PC-9 (cell line): ENCODE measurements around the gene TP53AIP1. TPM values are rescaled to one million over a fixed set of nuclear protein-coding genes. Genes with fewer than 3 reads are reported as not detected.

Experiments used
- BruUV-seq: library from RNA; stranded (reverse); fragments of 400-500 nt; replicated peaks from 2 replicates; lab custom pipeline; 2021; lab: Mats Ljungman, UMichigan
- CTCF ChIA-PET: fragments of 300-600 bp; sonication (Branson Sonifier 250); formaldehyde crosslinking; loops from one replicate; lab custom pipeline; 2022; ENCODE audit warnings: antibody characterized with exemption; lab: Charles Lee
- POLR2A ChIA-PET: fragments of 300-600 bp; sonication (Branson Sonifier 250); formaldehyde crosslinking; loops from one replicate; lab custom pipeline; 2022; ENCODE audit warnings: antibody characterized with exemption; ENCODE audit not compliant: unreplicated experiment; lab: Charles Lee
- DNase-seq, 2 experiments: peaks; one replicate each; pipeline versions ENCODE4 v3.0.0 to v3.0.0-alpha.2; 2015 to 2022; ENCODE audit warnings: mixed read lengths in 1 of 2
- H2AFZ ChIP-seq: fragments of 200-600 bp; sonication (generic); 2 replicates; pipeline ENCODE4 v1.8.1; 2017; ENCODE audit warnings: antibody characterized with exemption
- H3F3A ChIP-seq: fragments of 200-600 bp; sonication (generic); 2 replicates; pipeline ENCODE4 v1.8.1; 2017; ENCODE audit warnings: antibody characterized with exemption, mild to moderate bottlenecking, low read depth; ENCODE audit not compliant: insufficient read depth
- H3K27ac ChIP-seq: fragments of 200-600 bp; sonication (generic); 2 replicates; pipeline ENCODE4 v1.6.1; 2016; ENCODE audit warnings: mixed run types
- H3K27me3 ChIP-seq: fragments of 200-600 bp; sonication (generic); 2 replicates; pipeline ENCODE4 v1.6.1; 2016; ENCODE audit warnings: low read depth, mixed run types; ENCODE audit not compliant: insufficient read depth
- H3K36me3 ChIP-seq: fragments of 200-600 bp; sonication (generic); 2 replicates; pipeline ENCODE4 v1.6.1; 2016; ENCODE audit warnings: low read depth, mixed run types
- H3K4me1 ChIP-seq: fragments of 200-600 bp; sonication (generic); replicated peaks from 2 replicates; pipeline ENCODE4 v1.6.1; 2016; ENCODE audit warnings: mixed run types; ENCODE audit not compliant: insufficient read depth
- H3K4me2 ChIP-seq: fragments of 200-600 bp; sonication (generic); 2 replicates; pipeline ENCODE4 v1.6.1; 2017; ENCODE audit warnings: mixed run types
- H3K4me3 ChIP-seq: fragments of 200-600 bp; sonication (generic); 2 replicates; pipeline ENCODE4 v1.6.1; 2016; ENCODE audit warnings: mixed run types
- H3K79me2 ChIP-seq: fragments of 200-600 bp; sonication (generic); 2 replicates; pipeline ENCODE4 v1.6.1; 2017; ENCODE audit warnings: low read depth, mixed run types
- H3K9me2 ChIP-seq: fragments of 200-600 bp; sonication (generic); 2 replicates; pipeline ENCODE4 v1.8.1; 2017; ENCODE audit warnings: mild to moderate bottlenecking; ENCODE audit not compliant: insufficient read depth
- H3K9me3 ChIP-seq: fragments of 200-600 bp; sonication (generic); 2 replicates; pipeline ENCODE4 v1.8.1; 2016; ENCODE audit warnings: low read depth; ENCODE audit not compliant: insufficient read depth
- H4K20me1 ChIP-seq: fragments of 200-600 bp; sonication (generic); 2 replicates; pipeline ENCODE4 v1.8.1; 2017; ENCODE audit not compliant: insufficient read depth
- EZH2 ChIP-seq: fragments of 200-600 bp; sonication (generic); IDR thresholded peaks from 2 replicates; pipeline ENCODE4 v1.8.0; 2017; ENCODE audit warnings: antibody characterized with exemption, low read depth
- intact Hi-C: fragments of 100-400 bp; cut with micrococcal nuclease; formaldehyde crosslinking; loops from one replicate; pipeline ENCODE4 v1.10.0; 2022; ENCODE audit not compliant: unreplicated experiment
- total RNA-seq: library from RNA; stranded (reverse); gene quantifications from 2 replicates; pipeline ENCODE4 v1.2.3, GENCODE V29; 2021
- TF ChIP-seq, protein P1 (sequence below): fragments of 200-600 bp; sonication (generic); conservative IDR thresholded peaks from 2 replicates; pipeline ENCODE4 v1.6.1; 2017; ENCODE audit warnings: mixed run types, antibody characterized with exemption, mild to moderate bottlenecking, moderate library complexity

TP53AIP1 gene
- total RNA-seq, 1 experiment from 2014 or later: not detected

DNA sequence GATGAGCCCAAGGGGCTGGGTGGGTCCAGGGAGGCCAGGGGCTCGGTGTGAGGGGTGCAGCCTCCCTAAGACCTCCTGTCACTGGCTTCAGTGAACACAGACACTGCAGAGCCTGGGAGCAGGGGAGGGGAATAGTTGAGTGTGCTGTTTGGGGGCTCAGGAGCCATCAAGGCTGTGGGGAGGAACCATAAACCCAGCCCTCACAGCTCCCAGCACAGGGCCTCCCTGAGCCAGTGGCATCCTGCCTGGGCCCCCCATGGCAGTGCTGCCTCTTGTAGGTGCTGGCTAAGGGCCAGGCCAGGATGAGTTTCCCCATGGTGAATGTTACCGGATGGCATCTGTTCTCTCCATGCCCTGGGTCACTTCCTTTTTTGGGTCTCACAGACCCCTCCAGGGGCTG lies 26.0 kb downstream of the TP53AIP1 start:
- intact Hi-C loops: no loop called here
- H4K20me1 ChIP-seq: no peaks in the 10 kb centered on the region
- no peak overlapping the region for H3K4me2 ChIP-seq
- H3K36me3 ChIP-seq: no peaks in the 10 kb centered on the region
- H3K4me3 ChIP-seq: no peak overlapping the region
- no peaks in the 10 kb centered on the region for H3K79me2 ChIP-seq
- ChIA-PET CTCF (interaction anchor here (0.5 kb wide), 1 partner anchor 11 kb away, joined by 3 read pairs; no protein-coding TSS in a partner anchor), POLR2A (no interaction called here)
- no peak for DNase-seq
- no peaks in the 10 kb centered on the region for H3K9me2 ChIP-seq
- no peak overlapping the region for H3K27ac ChIP-seq
- TF ChIP-seq EZH2: no peak
- TF ChIP-seq, protein P1, sequence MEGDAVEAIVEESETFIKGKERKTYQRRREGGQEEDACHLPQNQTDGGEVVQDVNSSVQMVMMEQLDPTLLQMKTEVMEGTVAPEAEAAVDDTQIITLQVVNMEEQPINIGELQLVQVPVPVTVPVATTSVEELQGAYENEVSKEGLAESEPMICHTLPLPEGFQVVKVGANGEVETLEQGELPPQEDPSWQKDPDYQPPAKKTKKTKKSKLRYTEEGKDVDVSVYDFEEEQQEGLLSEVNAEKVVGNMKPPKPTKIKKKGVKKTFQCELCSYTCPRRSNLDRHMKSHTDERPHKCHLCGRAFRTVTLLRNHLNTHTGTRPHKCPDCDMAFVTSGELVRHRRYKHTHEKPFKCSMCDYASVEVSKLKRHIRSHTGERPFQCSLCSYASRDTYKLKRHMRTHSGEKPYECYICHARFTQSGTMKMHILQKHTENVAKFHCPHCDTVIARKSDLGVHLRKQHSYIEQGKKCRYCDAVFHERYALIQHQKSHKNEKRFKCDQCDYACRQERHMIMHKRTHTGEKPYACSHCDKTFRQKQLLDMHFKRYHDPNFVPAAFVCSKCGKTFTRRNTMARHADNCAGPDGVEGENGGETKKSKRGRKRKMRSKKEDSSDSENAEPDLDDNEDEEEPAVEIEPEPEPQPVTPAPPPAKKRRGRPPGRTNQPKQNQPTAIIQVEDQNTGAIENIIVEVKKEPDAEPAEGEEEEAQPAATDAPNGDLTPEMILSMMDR: no peak
- H3F3A ChIP-seq: no peaks in the 10 kb centered on the region
- H3K27me3 ChIP-seq: peaks cover 39% of the 10 kb centered on the region
- H3K9me3 ChIP-seq: no peaks in the 10 kb centered on the region
- no TSS peak for BruUV-seq
- H3K4me1 ChIP-seq: no peaks in the 10 kb centered on the region
- no peak overlapping the region for H2AFZ ChIP-seq

DNA sequence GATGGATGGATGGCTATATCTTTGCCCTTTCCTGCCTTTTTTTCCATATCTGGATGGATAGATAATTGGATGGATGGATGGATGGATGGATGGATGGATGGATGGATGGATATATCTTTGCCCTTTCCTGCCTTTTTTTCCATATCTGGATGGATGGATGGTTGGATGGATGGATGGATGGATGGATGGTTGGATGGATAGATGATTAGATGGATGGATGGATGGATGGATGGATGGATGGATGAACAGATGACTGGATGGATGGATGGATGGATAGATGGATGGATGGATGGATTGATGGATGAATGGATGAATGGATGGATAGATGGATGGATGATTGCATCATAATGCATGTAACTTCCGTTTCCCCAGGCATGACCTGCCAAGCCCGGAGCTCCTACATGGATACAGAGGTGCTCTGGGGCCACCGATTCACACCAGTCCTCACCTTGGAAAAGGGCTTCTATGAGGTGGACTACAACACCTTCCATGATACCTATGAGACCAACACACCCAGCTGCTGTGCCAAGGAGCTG lies 26.6 kb downstream of the TP53AIP1 start:
- H3K4me2 ChIP-seq: no peak overlapping the region
- POLR2A ChIA-PET: no interaction called here
- H4K20me1 ChIP-seq: no peaks in the 10 kb centered on the region
- no peak overlapping the region for H3K4me3 ChIP-seq
- H2AFZ ChIP-seq: no peak overlapping the region
- H3K27ac ChIP-seq: no peak overlapping the region
- TF ChIP-seq EZH2: no peak
- TF ChIP-seq, protein P1: no peak
- H3F3A ChIP-seq: no peaks in the 10 kb centered on the region
- no peaks in the 10 kb centered on the region for H3K9me2 ChIP-seq
- CTCF ChIA-PET: no interaction called here
- H3K27me3 ChIP-seq: peaks cover 35% of the 10 kb centered on the region
- no TSS peak for BruUV-seq
- no peaks in the 10 kb centered on the region for H3K9me3 ChIP-seq
- intact Hi-C loops: no loop called here
- H3K4me1 ChIP-seq: no peaks in the 10 kb centered on the region
- no peak for DNase-seq
- H3K36me3 ChIP-seq: no peaks in the 10 kb centered on the region
- H3K79me2 ChIP-seq: no peaks in the 10 kb centered on the region

DNA sequence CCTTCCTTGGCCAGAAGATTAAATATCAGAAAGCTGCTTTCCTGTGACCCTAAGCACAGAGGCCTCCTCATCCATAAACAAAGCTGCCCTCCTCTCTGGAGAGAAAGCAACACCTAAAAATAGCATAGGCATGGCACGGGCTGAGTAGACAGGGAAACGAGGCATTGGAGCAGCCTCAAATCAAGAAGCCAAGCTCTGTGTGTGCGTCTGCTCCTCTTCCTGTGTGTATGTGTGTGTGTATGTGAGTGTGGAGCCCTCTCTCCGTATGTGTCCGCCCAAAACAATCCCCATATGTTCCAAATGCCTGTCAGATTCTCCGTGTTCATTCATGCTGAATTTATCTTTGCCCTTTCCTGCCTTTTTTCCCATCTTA lies 27.5 kb downstream of the TP53AIP1 start:
- intact Hi-C loops: no loop called here
- TF ChIP-seq, protein P1: no peak
- TF ChIP-seq EZH2: no peak
- Histone ChIP-seq H3F3A (no peaks in the 10 kb centered on the region), H3K4me3 (no peak overlapping the region), H3K4me2 (no peak overlapping the region), H3K9me2 (no peaks in the 10 kb centered on the region), H3K27ac (no peak overlapping the region), H3K79me2 (no peaks in the 10 kb centered on the region), H2AFZ (no peak overlapping the region), H3K9me3 (no peaks in the 10 kb centered on the region), H3K4me1 (no peaks in the 10 kb centered on the region), H3K27me3 (peaks cover 28% of the 10 kb centered on the region; the same call in 1 of the 2 replicates), H4K20me1 (no peaks in the 10 kb centered on the region), H3K36me3 (no peaks in the 10 kb centered on the region)
- POLR2A ChIA-PET: no interaction called here
- DNase-seq: no peak
- BruUV-seq: no TSS peak
- CTCF ChIA-PET: no interaction called here
